NCI-H69 (cell line): Measurements from ENCODE around the gene COTL1.

Experiments
- DNase-seq: peaks from one replicate; lab custom pipeline; 2025; lab: John Stamatoyannopoulos, UW

The COTL1 gene

GRCh38 chr16:84596161-84596560 lies 21.7 kb downstream of the COTL1 start:
- DNase-seq, result no peak

- no peak for DNase-seq
These were observed 22.8 kb downstream of the COTL1 start for GRCh38 chr16:84595052-84595481.

GRCh38 chr16:84594725-84595038 lies 23.2 kb downstream of the COTL1 start:
- DNase-seq, result no peak

GRCh38 chr16:84593825-84594724 lies 23.8 kb downstream of the COTL1 start:
- DNase-seq, result no peak

- no peak for DNase-seq
These were observed 25.2 kb downstream of the COTL1 start for GRCh38 chr16:84592718-84593117.

GRCh38 chr16:84589975-84590719 lies 27.7 kb downstream of the COTL1 start:
- no peak for DNase-seq

- DNase-seq, result no peak
These were observed 28.9 kb downstream of the COTL1 start for GRCh38 chr16:84588991-84589390.

- DNase-seq, result no peak
These were observed 32.0 kb downstream of the COTL1 start for GRCh38 chr16:84585886-84586285.

GRCh38 chr16:84585467-84585866 lies 32.4 kb downstream of the COTL1 start:
- DNase-seq, result no peak

- no peak for DNase-seq
These were observed 33.2 kb downstream of the COTL1 start for GRCh38 chr16:84584678-84585077.

- no peak for DNase-seq
These were observed 33.9 kb downstream of the COTL1 start for GRCh38 chr16:84583995-84584394.

GRCh38 chr16:84582958-84583516 lies 34.8 kb downstream of the COTL1 start:
- DNase-seq, result no peak

GRCh38 chr16:84581158-84581557 lies 36.7 kb downstream of the COTL1 start:
- DNase-seq, result no peak

GRCh38 chr16:84579936-84580335 lies 37.9 kb downstream of the COTL1 start:
- DNase-seq, result no peak

GRCh38 chr16:84578538-84579126 lies 39.2 kb downstream of the COTL1 start:
- no peak for DNase-seq

- DNase-seq, result no peak
These were observed 40.7 kb downstream of the COTL1 start for GRCh38 chr16:84577034-84577803.

GRCh38 chr16:84575914-84576313 lies 42.0 kb downstream of the COTL1 start:
- DNase-seq, result no peak

GRCh38 chr16:84574191-84574590 lies 43.7 kb downstream of the COTL1 start:
- no peak for DNase-seq

GRCh38 chr16:84572096-84572495 lies 45.8 kb downstream of the COTL1 start:
- no peak for DNase-seq

- no peak for DNase-seq
These were observed 46.4 kb downstream of the COTL1 start for GRCh38 chr16:84571506-84571905.

- no peak for DNase-seq
These were observed 47.0 kb downstream of the COTL1 start for GRCh38 chr16:84570739-84571403.
